ENCODE measurements around the gene TOGARAM1. TPM values are rescaled to one million over a fixed set of nuclear protein-coding genes. Genes with fewer than 3 reads are reported as not detected.

Gene TOGARAM1
- total RNA-seq, 1 experiment from 2014 or later: 7.4 TPM

DNA sequence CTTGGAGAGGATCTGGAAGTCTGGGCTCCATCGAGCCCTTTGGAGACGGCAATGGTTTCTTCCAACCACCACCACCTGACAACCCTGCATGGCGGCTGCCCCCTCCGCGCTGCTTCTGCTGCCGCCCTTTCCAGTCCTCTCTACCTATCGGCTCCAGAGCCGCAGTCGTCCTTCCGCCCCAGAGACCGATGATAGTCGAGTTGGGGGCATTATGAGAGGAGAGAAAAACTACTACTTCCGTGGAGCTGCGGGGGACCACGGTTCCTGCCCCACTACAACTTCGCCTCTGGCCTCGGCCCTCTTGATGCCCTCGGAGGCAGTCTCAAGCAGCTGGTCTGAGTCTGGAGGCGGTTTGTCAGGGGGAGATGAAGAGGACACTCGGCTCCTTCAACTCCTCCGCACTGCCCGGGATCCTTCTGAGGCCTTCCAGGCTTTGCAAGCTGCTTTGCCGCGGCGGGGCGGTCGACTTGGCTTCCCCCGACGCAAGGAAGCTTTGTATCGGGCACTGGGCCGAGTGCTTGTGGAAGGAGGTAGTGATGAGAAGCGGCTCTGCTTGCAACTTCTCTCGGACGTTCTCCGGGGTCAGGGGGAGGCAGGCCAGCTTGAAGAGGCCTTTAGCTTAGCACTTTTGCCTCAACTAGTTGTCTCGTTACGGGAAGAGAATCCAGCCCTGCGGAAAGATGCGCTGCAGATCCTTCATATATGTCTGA is 499 bp downstream of the TOGARAM1 start:
- peak; percentile 45 for DNase-seq (ENCODE audit: low spot score)

DNA sequence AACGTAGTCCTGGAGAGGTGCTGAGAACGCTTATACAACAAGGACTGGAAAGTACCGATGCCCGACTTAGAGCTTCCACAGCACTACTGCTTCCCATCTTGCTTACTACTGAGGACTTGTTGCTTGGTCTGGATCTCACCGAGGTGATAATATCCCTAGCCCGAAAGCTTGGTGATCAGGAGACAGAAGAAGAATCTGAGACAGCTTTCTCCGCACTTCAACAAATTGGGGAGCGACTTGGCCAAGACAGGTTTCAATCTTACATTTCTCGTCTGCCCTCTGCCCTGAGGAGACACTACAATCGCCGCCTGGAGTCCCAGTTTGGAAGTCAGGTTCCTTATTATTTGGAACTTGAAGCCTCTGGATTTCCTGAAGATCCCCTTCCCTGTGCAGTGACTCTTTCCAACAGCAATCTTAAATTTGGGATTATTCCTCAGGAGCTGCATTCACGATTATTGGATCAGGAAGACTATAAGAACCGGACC is 1.1 kb downstream of the TOGARAM1 start:
- peak; percentile 49 for DNase-seq (ENCODE audit: low spot score)

- DNase-seq (ENCODE audit: low spot score): peak; percentile 27
These were observed 1.9 kb downstream of the TOGARAM1 start for GRCh38 chr14:44963775-44964380.

DNA sequence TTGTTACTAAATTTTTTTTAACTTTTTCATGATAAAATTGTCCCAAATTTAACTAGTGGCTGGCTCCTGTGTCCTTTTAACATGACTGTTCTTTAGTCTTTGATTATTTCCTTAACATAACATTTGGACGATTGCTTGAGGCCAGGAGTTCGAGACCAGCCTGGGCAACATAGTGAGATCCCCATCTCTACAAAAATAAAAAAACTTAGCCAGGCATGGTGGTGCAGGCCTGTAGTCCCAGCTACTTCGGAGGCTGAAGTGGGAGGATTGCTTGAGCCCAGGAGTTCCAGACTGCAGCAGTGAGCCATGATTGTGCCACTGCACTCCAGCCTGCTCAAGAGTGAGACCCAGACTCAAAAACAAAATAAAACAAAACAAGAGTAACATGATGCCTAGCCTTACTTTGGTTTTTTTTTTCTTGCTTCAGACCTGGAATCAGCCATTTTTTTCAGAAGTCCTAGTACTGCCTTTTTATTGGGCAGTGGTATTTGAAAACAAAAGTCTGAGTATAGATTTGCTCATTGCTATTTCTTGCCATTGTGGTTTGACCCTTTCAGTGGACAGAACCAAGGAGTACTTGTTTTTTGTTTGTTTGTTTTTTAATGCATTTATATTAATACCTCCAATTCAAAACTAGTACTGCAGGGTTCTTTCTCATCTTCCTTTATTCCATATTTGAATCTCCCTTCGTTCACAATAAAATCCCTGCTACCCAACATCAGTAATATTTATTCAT is 4.8 kb downstream of the TOGARAM1 start:
- DNase-seq (ENCODE audit: low spot score): no peak

- DNase-seq (ENCODE audit: low spot score): no peak
These were observed 6.7 kb downstream of the TOGARAM1 start for GRCh38 chr14:44968714-44969113.

GRCh38 chr14:44970907-44971306 is 8.9 kb downstream of the TOGARAM1 start:
- DNase-seq (ENCODE audit: low spot score): no peak

DNA sequence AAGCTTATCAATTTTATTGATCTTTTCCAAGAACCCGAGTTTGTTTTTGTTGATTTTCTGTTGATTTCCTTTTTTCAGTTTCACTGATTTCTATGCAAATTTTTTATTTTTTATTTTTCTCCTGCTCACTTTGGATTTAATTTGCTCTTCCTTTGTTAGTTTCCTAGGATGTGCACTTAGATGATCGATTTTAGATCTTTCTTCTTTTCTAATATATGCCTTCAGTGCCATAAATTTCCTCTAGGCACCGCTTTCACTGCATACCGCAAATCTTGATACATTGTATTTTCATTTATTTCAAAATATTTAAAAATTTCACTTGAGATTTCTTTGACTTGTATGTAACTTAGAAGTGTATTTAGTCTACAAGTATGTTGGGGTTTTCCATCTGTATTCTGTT is 9.5 kb downstream of the TOGARAM1 start:
- no peak for DNase-seq (ENCODE audit: low spot score)

DNA sequence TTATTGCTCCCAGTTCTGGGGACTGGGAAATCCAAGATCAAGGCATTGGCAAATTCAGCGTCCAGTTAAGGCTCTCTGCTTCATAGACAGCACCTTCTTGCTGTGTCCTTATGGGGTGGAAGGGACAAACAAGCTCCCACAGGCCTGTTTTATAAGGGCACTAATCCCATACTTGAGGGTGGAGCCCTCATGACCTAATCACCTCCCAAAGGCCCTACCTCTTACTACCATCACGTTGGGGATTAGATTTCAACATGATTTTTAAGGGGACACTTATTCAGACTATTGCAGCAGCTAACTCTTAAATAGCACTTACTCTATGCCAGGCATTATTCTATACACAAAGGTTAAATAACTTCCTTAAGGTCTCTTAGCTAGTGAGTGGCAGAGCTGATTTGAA is 17.3 kb downstream of the TOGARAM1 start:
- DNase-seq (ENCODE audit: low spot score): no peak

DNA sequence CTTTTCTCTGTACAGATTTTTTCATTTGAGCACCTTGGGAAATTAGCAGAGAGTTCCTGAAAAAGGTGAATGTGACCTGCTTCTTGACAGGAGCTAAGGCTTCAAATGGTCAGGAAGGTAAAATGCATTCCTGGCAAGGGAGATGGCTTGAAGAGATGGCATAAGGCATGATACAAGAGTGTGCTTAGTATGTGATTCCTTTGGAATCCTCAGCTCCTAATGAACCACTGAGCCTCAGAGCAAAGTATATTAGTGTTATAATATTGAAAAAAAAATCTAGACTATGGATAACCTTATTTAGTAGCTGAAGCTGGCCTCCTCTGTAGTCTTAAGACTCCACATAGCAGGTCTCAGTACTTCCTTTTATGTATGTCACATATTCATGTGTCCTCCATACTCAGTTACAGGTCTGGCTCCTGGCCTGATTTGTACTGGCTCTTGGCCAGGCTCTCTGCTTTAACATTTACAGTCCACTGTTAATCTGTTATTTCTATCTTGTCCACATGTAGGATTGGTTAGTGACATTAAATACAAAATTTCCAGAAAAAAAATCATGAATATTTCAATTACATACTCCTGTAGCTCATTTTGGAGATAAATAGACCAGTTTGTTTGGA is 17.9 kb downstream of the TOGARAM1 start:
- DNase-seq (ENCODE audit: low spot score): no peak

- no peak for DNase-seq (ENCODE audit: low spot score)
These were observed 19.2 kb downstream of the TOGARAM1 start for GRCh38 chr14:44981198-44981597.

- no peak for DNase-seq (ENCODE audit: low spot score)
These were observed 20.6 kb downstream of the TOGARAM1 start for GRCh38 chr14:44982594-44982993.

DNA sequence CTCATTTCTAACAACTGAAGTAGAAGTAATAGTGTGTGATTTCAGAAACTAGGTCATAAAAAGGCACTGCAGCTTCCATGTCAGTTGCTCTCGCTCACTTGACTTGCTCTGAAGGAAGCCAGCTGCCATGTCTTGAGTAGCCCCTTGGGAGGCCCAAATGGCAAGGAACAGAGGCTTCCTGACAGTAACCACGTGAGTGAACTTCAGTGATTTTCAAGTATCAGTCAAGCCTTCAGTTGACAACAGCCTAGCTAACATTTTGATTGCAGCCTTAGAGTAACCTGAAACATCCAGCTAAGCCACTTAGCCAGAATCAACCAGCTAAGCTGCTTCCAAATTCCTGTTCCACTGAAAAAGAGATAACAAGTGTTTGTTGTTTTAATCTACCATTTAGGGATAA is 26.7 kb downstream of the TOGARAM1 start:
- DNase-seq (ENCODE audit: low spot score): no peak

- no peak for DNase-seq (ENCODE audit: low spot score)
These were observed 27.8 kb downstream of the TOGARAM1 start for GRCh38 chr14:44989497-44990440.

GRCh38 chr14:44990533-44990932 is 28.5 kb downstream of the TOGARAM1 start:
- no peak for DNase-seq (ENCODE audit: low spot score)

DNA sequence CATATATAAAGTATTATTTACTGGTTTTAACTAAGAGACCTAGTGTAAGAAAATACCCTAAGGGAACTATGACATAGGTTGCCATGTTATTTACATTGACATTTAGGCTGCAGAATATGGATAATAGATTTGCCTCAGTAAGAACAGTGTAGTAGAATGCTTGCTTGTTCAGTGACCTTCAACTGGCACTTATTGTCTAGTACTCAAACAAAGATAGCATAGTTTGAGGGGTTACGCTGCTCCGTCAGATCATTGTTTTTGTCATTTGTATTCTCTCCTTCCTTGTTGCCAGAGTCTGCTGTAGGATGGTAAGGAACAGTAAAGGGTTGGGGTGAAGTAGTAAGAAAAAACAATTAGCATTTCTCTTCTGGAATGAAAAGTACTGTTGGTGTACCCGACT is 33.2 kb downstream of the TOGARAM1 start:
- no peak for DNase-seq (ENCODE audit: low spot score)

- DNase-seq (ENCODE audit: low spot score): peak; percentile 47
These were observed 33.8 kb downstream of the TOGARAM1 start for GRCh38 chr14:44995770-44996294.

- DNase-seq (ENCODE audit: low spot score): no peak
These were observed 41.9 kb downstream of the TOGARAM1 start for GRCh38 chr14:45003924-45004323.

DNA sequence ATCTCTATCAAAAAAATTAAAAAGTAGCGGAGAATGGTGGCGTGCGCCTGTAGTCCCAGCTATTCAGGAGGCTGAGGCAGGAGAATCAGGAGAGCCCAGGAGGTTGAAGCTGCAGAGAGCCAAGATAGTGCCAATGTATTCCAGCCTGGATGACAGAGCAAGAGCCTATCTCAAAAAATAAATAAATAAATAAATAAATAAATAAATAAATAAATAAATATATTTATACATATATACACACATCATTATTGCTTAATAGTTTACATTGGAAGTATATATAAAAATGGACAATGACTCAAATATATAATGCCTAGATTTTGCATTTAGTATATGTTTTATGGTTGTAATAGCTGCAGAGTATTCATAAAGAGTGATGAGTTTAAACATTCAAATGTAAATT is 53.1 kb downstream of the TOGARAM1 start:
- DNase-seq (ENCODE audit: low spot score): no peak

GRCh38 chr14:45028107-45028626 is 66.2 kb downstream of the TOGARAM1 start:
- no peak for DNase-seq (ENCODE audit: low spot score)

DNA sequence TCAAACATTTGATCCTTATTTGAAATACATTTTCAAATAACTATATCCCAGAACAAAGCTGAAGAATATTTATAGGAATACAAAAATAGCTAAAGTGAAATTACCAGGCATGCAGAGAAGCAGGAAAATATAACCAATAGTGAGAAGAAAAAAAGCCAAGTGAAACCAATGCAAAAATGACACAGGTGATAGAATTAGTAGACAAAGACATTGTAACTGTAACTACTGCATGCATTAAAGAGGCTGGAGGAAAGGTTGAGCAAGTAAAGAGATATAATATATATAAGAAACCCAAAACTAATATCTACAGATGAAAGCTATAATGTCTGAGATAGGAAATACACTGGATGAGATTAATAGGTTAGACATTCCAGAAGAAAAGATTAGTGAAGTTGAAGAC is 72.7 kb downstream of the TOGARAM1 start:
- no peak for DNase-seq (ENCODE audit: low spot score)

DNA sequence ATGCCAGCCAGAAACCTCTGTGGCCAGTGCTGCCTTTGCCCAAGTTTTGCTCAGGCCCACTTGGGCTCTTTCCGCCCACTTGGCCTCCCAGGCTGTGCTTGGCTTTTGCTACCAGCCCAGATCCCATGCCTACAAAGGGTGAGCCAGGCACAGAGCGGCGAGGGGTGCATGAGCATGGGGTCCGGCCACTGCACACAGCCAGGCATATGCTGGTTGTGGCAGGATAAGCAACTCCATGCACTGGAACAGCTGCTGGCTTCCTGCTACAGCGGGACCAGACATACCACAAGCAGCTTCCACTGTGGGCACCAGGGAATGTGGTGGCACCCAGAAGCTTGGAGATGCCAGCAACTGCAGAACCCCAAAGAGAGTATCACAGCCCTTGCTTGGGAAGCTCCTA is 76.3 kb downstream of the TOGARAM1 start:
- DNase-seq (ENCODE audit: low spot score): no peak

All from HT-29 (cell line).